Gastrocnemius medialis (tissue), 4 donors: ENCODE results near the gene IL1R1.

Source experiments
- POLR2A ChIP-seq, 2 donors: fragments of 450-650 bp; IDR thresholded peaks; one replicate each; pipeline ENCODE4 v1.6.1; 2017; ENCODE audit warnings: antibody characterized with exemption in 2 of 2, mild to moderate bottlenecking in 2 of 2, moderate library complexity in 2 of 2
- TF ChIP-seq, protein P1 (sequence below), 5 experiments: fragments of 450-650 bp in 3 of 5; fragments of 200-600 bp in 2 of 5; sonication (generic) in 2 of 5; IDR thresholded peaks in 4 of 5; conservative IDR thresholded peaks in 1 of 5; 1 replicate in 4 of 5; 2 replicates in 1 of 5; pipeline ENCODE4 v1.5.1; 2016 to 2019; ENCODE audit warnings: antibody characterized with exemption in 5 of 5, mild to moderate bottlenecking in 3 of 5, moderate library complexity in 3 of 5

DNA sequence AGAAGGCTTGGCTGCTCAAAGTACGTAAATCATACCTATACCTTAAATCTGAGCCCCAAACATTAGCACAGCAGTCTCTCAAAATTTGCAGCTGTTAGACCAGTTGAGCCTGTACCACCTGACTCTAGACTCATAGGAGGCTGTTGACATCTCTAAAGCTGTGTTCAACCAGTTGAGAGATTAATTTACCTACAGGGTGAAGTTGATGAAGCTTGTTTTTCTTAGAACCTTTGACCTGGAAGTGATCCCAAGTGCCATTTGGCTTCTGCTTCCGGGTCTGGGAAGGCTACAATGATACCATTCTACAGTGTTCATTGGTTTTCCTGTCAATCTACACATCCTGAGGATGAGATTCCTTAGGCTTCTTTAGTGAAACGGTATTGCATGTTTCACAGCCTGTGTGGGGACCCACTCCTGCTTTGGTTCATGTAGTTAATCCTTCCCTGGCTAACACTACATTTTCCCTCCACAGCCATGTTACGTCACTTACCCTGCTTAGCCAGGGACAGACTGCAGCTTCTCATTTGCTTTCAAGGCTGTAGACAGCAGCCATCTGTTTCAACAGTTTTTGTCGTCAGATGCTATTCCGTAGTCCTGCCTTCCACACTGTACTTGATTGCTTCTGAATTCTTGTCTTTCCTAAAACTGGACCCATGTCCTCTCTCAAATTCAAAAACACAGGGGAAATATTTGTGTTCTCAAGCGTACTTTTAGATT lies 39.5 kb downstream of the IL1R1 start:
- TF ChIP-seq, protein P1, sequence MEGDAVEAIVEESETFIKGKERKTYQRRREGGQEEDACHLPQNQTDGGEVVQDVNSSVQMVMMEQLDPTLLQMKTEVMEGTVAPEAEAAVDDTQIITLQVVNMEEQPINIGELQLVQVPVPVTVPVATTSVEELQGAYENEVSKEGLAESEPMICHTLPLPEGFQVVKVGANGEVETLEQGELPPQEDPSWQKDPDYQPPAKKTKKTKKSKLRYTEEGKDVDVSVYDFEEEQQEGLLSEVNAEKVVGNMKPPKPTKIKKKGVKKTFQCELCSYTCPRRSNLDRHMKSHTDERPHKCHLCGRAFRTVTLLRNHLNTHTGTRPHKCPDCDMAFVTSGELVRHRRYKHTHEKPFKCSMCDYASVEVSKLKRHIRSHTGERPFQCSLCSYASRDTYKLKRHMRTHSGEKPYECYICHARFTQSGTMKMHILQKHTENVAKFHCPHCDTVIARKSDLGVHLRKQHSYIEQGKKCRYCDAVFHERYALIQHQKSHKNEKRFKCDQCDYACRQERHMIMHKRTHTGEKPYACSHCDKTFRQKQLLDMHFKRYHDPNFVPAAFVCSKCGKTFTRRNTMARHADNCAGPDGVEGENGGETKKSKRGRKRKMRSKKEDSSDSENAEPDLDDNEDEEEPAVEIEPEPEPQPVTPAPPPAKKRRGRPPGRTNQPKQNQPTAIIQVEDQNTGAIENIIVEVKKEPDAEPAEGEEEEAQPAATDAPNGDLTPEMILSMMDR (IDR thresholded peaks at IDR 0.05 in 4 of 5, conservative IDR thresholded peaks at IDR 0.05 in 1 of 5), result no peak
- TF ChIP-seq POLR2A (IDR thresholded peaks at IDR 0.05), result no peak
